Measurements from ENCODE around the gene TMEM43.
A peak's percentile ranks its signal among the peaks of the same experiment; 100 is the strongest.

Gene TMEM43

DNA sequence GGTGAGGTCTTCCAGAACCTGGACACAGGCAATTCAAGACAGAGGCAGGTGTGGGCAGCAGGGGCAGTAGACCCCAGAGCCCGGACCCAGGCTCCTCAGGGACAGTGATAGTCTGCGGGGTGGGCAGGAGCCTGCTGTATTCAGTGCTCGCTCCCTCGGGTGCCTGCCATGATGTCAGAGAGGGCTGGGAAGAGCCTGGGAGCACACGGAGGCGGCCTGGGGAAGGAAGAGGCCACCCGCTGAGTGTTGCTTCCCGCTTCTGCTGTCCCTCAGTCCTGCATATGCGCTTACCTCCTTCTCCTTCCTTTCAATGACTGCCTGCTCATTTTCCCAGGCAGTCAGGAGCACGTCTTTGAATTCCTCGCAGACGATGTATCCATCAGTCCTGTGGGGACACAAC, 22.8 kb downstream of the TMEM43 start:
- Histone ChIP-seq H2AFZ (ENCODE audit: low read length) (no peak overlapping the region), H2BK5ac (ENCODE audit: low read length) (no peak overlapping the region), H4K8ac (ENCODE audit: low read depth, low read length) (no peak overlapping the region), H3K36me3 (replicated peaks in 1 of 2; ENCODE audit: control insufficient read depth in 2 of 2, insufficient read depth in 2 of 2, low read length in 2 of 2) (peaks cover 22 to 83% of the 10 kb centered on the region in 2 donors), H3K9me3 (replicated peaks in 1 of 2; ENCODE audit: control insufficient read depth in 2 of 2, insufficient read depth in 1 of 2, low read depth in 1 of 2, low read length in 2 of 2) (no peaks in the 10 kb centered on the region), H3K79me1 (ENCODE audit: low read depth, low read length) (no peaks in the 10 kb centered on the region), H3K23ac (ENCODE audit: low read depth, low read length, poor library complexity) (peak overlapping the region; percentile 32), H2BK12ac (ENCODE audit: low read length) (no peak overlapping the region), H3K4ac (ENCODE audit: low read length) (no peak overlapping the region), H3K14ac (ENCODE audit: low read length) (no peak overlapping the region), H3K4me2 (ENCODE audit: insufficient read depth, low read length, poor library complexity, severe bottlenecking) (no peak overlapping the region), H2BK120ac (ENCODE audit: low read depth, low read length) (no peak overlapping the region), H2AK5ac (ENCODE audit: low read depth, low read length) (no peak overlapping the region), H4K91ac (ENCODE audit: low read depth, low read length, poor library complexity) (no peak overlapping the region), H3K27ac (replicated peaks; ENCODE audit: low read length) (no peak overlapping the region), H2BK15ac (ENCODE audit: low read length) (no peak overlapping the region), H3K4me1 (ENCODE audit: control insufficient read depth in 2 of 2, insufficient read depth in 1 of 2, low read depth in 1 of 2, low read length in 2 of 2) (peaks cover 7 to 18% of the 10 kb centered on the region in 2 donors), H3K9ac (ENCODE audit: low read depth, low read length, poor library complexity) (peak overlapping the region; percentile 2), H3K27me3 (ENCODE audit: control insufficient read depth in 3 of 3, insufficient read depth in 3 of 3, low read depth in 1 of 3, low read length in 3 of 3) (no peaks in the 10 kb centered on the region), H3K4me3 (ENCODE audit: low read length in 2 of 2) (no peak overlapping the region), H3K18ac (ENCODE audit: low read length) (no peak overlapping the region)
- no CpG with 5 or more reads among the region's 12 CpGs for WGBS, 2 donors (ENCODE audit: extremely low coverage in 2 of 2, insufficient read length in 2 of 2, insufficient replicate concordance in 1 of 2)
- no peak for DNase-seq (ENCODE audit: low spot score)

DNA sequence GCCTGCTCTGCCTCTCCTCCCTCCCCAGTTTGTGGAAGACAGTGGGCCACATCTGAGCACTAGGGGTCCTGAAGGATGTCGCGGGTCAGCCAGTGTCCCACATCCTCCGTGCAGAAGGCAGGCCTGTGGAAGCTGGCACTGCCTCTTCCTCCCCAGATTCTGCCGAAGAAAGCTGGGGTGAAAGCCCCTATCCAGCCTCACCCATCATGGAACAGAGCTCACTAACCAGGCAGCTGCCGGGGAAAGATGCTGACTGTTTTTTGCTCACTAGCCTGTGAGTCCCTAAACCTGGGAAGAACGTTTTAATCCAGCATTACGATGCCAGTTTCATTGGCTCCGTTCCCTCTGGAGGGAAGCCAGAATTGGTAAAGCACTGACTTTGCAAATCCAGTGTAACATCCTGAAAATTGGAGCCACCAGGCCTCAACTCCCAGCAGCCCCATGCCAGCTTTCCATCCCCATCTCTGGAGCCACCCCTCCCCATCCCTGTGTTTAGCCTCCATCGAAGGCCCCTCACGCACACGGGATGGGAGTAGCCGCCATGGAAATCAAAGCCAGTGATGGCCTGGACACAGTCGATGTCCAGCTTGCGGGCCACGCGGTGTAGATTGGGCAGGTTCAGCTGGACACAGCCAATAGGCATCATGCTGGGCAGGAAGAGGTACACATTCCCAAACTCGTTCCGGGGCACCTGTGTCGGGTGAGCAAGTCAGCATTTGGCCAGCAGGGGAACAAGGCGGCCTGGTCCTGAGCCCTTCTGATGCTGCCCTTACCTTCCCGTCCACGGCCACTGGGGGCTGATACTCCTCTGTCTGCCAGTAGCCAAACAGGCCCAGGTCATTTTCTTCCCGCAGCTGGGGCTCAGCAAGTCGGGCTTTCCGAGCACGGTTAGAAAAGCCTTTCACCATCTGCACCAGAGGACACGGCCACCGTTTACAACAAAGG, 23.5 kb downstream of the TMEM43 start:
- Histone ChIP-seq H3K27me3 (ENCODE audit: control insufficient read depth in 3 of 3, insufficient read depth in 3 of 3, low read depth in 1 of 3, low read length in 3 of 3) (no peaks in the 10 kb centered on the region), H3K79me1 (ENCODE audit: low read depth, low read length) (no peaks in the 10 kb centered on the region), H3K36me3 (replicated peaks in 1 of 2; ENCODE audit: control insufficient read depth in 2 of 2, insufficient read depth in 2 of 2, low read length in 2 of 2) (peaks cover 23 to 83% of the 10 kb centered on the region in 2 donors), H3K18ac (ENCODE audit: low read length) (no peak overlapping the region), H2AFZ (ENCODE audit: low read length) (no peak overlapping the region), H3K4me3 (ENCODE audit: low read length in 2 of 2) (no peak overlapping the region), H2BK120ac (ENCODE audit: low read depth, low read length) (no peak overlapping the region), H3K9me3 (replicated peaks in 1 of 2; ENCODE audit: control insufficient read depth in 2 of 2, insufficient read depth in 1 of 2, low read depth in 1 of 2, low read length in 2 of 2) (no peaks in the 10 kb centered on the region), H2AK5ac (ENCODE audit: low read depth, low read length) (no peak overlapping the region), H3K23ac (ENCODE audit: low read depth, low read length, poor library complexity) (peak overlapping the region; percentile 32), H4K8ac (ENCODE audit: low read depth, low read length) (no peak overlapping the region), H4K91ac (ENCODE audit: low read depth, low read length, poor library complexity) (no peak overlapping the region), H3K4ac (ENCODE audit: low read length) (no peak overlapping the region), H3K4me2 (ENCODE audit: insufficient read depth, low read length, poor library complexity, severe bottlenecking) (no peak overlapping the region), H2BK12ac (ENCODE audit: low read length) (no peak overlapping the region), H2BK5ac (ENCODE audit: low read length) (no peak overlapping the region), H3K14ac (ENCODE audit: low read length) (no peak overlapping the region), H2BK15ac (ENCODE audit: low read length) (no peak overlapping the region), H3K4me1 (ENCODE audit: control insufficient read depth in 2 of 2, insufficient read depth in 1 of 2, low read depth in 1 of 2, low read length in 2 of 2) (peaks cover 7 to 18% of the 10 kb centered on the region in 2 donors), H3K9ac (ENCODE audit: low read depth, low read length, poor library complexity) (peak overlapping the region; percentile 2), H3K27ac (replicated peaks; ENCODE audit: low read length) (no peak overlapping the region)
- no CpG with 5 or more reads among the region's 28 CpGs for WGBS, 2 donors (ENCODE audit: extremely low coverage in 2 of 2, insufficient read length in 2 of 2, insufficient replicate concordance in 1 of 2)
- no peak for DNase-seq (ENCODE audit: low spot score)

DNA sequence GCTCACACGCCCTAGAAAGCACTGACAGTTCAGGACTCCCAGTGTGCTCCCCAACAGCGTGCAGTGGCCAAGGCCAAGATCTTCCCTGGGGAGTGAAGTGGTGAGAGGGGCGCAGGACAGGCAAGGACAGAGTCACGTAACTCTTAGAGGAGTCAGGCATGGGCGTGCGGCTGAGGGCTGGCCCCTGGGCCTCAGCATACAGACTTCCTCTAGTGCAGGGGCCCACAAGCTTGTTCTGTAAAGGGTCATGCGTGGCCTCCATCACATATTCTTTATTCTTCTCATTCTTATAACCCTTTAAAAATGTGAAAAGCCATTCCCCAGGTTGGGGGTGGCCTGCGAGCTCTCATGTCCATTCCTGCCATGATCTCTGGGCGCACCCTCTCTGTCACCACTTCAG, 25.2 kb downstream of the TMEM43 start:
- peaks cover 0 to 7% of the 10 kb centered on the region in 2 donors for H3K4me1 ChIP-seq (ENCODE audit: control insufficient read depth in 2 of 2, insufficient read depth in 1 of 2, low read depth in 1 of 2, low read length in 2 of 2)
- DNase-seq (ENCODE audit: low spot score): no peak
- no peak overlapping the region for H2BK120ac ChIP-seq (ENCODE audit: low read depth, low read length)
- no peak overlapping the region for H4K91ac ChIP-seq (ENCODE audit: low read depth, low read length, poor library complexity)
- H3K4me3 ChIP-seq (ENCODE audit: low read length in 2 of 2): no peak overlapping the region
- no peak overlapping the region for H2AFZ ChIP-seq (ENCODE audit: low read length)
- H3K14ac ChIP-seq (ENCODE audit: low read length): no peak overlapping the region
- H2BK12ac ChIP-seq (ENCODE audit: low read length): no peak overlapping the region
- H2BK15ac ChIP-seq (ENCODE audit: low read length): no peak overlapping the region
- H3K9ac ChIP-seq (ENCODE audit: low read depth, low read length, poor library complexity): no peak overlapping the region
- no peak overlapping the region for H3K4ac ChIP-seq (ENCODE audit: low read length)
- H3K27me3 ChIP-seq (ENCODE audit: control insufficient read depth in 3 of 3, insufficient read depth in 3 of 3, low read depth in 1 of 3, low read length in 3 of 3): no peaks in the 10 kb centered on the region
- H3K79me1 ChIP-seq (ENCODE audit: low read depth, low read length): no peaks in the 10 kb centered on the region
- H3K4me2 ChIP-seq (ENCODE audit: insufficient read depth, low read length, poor library complexity, severe bottlenecking): no peak overlapping the region
- no peak overlapping the region for H2AK5ac ChIP-seq (ENCODE audit: low read depth, low read length)
- no peak overlapping the region for H3K23ac ChIP-seq (ENCODE audit: low read depth, low read length, poor library complexity)
- no peak overlapping the region for H2BK5ac ChIP-seq (ENCODE audit: low read length)
- H4K8ac ChIP-seq (ENCODE audit: low read depth, low read length): no peak overlapping the region
- H3K27ac ChIP-seq (replicated peaks; ENCODE audit: low read length): no peak overlapping the region
- WGBS, 2 donors (ENCODE audit: extremely low coverage in 2 of 2, insufficient read length in 2 of 2, insufficient replicate concordance in 1 of 2): no CpG with 5 or more reads among the region's 9 CpGs
- peaks cover 30 to 91% of the 10 kb centered on the region in 2 donors for H3K36me3 ChIP-seq (replicated peaks in 1 of 2; ENCODE audit: control insufficient read depth in 2 of 2, insufficient read depth in 2 of 2, low read length in 2 of 2)
- no peak overlapping the region for H3K18ac ChIP-seq (ENCODE audit: low read length)
- H3K9me3 ChIP-seq (replicated peaks in 1 of 2; ENCODE audit: control insufficient read depth in 2 of 2, insufficient read depth in 1 of 2, low read depth in 1 of 2, low read length in 2 of 2): no peaks in the 10 kb centered on the region

DNA sequence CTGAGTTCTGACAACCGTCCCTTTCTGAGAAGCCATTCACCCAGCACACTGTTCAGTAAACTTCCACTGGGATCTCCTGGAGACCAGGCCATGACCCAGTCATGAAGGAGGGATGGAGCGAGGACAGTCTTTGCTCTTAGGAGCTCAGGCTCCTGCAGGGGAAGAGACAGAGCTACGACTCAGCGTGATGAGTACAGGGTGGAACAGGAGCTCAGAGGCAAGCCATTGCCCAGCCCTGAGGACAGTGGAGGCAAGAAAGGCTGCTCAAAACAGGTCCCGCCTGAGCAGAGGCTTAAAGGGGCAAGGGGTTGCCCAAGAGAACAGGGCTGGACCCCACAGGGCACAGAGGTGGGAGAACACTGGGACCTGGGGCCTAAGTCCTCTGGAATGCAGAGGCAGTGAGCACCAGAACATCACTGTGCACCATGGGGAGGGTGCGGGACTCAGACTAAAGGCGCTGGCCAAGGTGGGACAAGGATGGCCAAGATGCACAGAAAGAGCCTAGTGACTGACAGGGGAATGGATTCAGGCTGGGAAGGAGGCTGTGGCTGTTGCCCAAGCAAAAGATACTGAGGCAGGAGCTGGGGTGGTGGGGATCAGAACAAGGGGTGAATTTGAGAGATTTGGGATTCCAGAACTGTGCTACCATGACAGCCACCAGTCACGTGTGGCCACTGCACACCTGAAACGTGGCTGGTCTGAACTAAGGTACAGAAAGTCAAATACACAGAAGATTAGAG, 25.8 kb downstream of the TMEM43 start:
- DNase-seq (ENCODE audit: low spot score): no peak
- no peak overlapping the region for H3K23ac ChIP-seq (ENCODE audit: low read depth, low read length, poor library complexity)
- no peak overlapping the region for H2BK15ac ChIP-seq (ENCODE audit: low read length)
- no peak overlapping the region for H2BK5ac ChIP-seq (ENCODE audit: low read length)
- H3K14ac ChIP-seq (ENCODE audit: low read length): no peak overlapping the region
- no peak overlapping the region for H2AK5ac ChIP-seq (ENCODE audit: low read depth, low read length)
- H3K79me1 ChIP-seq (ENCODE audit: low read depth, low read length): no peaks in the 10 kb centered on the region
- H3K27me3 ChIP-seq (ENCODE audit: control insufficient read depth in 3 of 3, insufficient read depth in 3 of 3, low read depth in 1 of 3, low read length in 3 of 3): no peaks in the 10 kb centered on the region
- H2BK12ac ChIP-seq (ENCODE audit: low read length): no peak overlapping the region
- H2BK120ac ChIP-seq (ENCODE audit: low read depth, low read length): no peak overlapping the region
- peaks cover 26 to 89% of the 10 kb centered on the region in 2 donors for H3K36me3 ChIP-seq (replicated peaks in 1 of 2; ENCODE audit: control insufficient read depth in 2 of 2, insufficient read depth in 2 of 2, low read length in 2 of 2)
- H4K8ac ChIP-seq (ENCODE audit: low read depth, low read length): no peak overlapping the region
- H3K4me3 ChIP-seq (ENCODE audit: low read length in 2 of 2): no peak overlapping the region
- peaks cover 0 to under 1% of the 10 kb centered on the region in 2 donors for H3K4me1 ChIP-seq (ENCODE audit: control insufficient read depth in 2 of 2, insufficient read depth in 1 of 2, low read depth in 1 of 2, low read length in 2 of 2)
- H3K9me3 ChIP-seq (replicated peaks in 1 of 2; ENCODE audit: control insufficient read depth in 2 of 2, insufficient read depth in 1 of 2, low read depth in 1 of 2, low read length in 2 of 2): no peaks in the 10 kb centered on the region
- no peak overlapping the region for H3K18ac ChIP-seq (ENCODE audit: low read length)
- H3K4ac ChIP-seq (ENCODE audit: low read length): no peak overlapping the region
- no peak overlapping the region for H3K9ac ChIP-seq (ENCODE audit: low read depth, low read length, poor library complexity)
- H2AFZ ChIP-seq (ENCODE audit: low read length): no peak overlapping the region
- WGBS, 2 donors (ENCODE audit: extremely low coverage in 2 of 2, insufficient read length in 2 of 2, insufficient replicate concordance in 1 of 2): no CpG with 5 or more reads among the region's 9 CpGs
- no peak overlapping the region for H3K4me2 ChIP-seq (ENCODE audit: insufficient read depth, low read length, poor library complexity, severe bottlenecking)
- H3K27ac ChIP-seq (replicated peaks; ENCODE audit: low read length): no peak overlapping the region
- no peak overlapping the region for H4K91ac ChIP-seq (ENCODE audit: low read depth, low read length, poor library complexity)

All from neuronal stem cell (in vitro differentiated cells).